ENCODE measurements around the gene SHISA8.

GRCh38 chr22:41898645-41899044 lies 16.2 kb downstream of the SHISA8 start:
- TF ChIP-seq GATA2 (IDR thresholded peaks at IDR 0.05; ENCODE audit: low read depth, low read length) (no peak), GATA3 (IDR thresholded peaks at IDR 0.05; ENCODE audit: low read depth, low read length) (no peak)
